ENCODE results near the gene LRPAP1. TPM values are rescaled to one million over a fixed set of nuclear protein-coding genes. Genes with fewer than 3 reads are reported as not detected.

LRPAP1 gene
- total RNA-seq, 1 donor from 2014 or later, result 64.6 TPM

GRCh38 chr4:3499710-3500109, 32.5 kb downstream of the LRPAP1 start:
- ATAC-seq, result no peak

- ATAC-seq, result no peak
Measured at GRCh38 chr4:3498901-3499510, 33.2 kb downstream of the LRPAP1 start.

GRCh38 chr4:3498407-3498806, 33.8 kb downstream of the LRPAP1 start:
- ATAC-seq, result no peak

GRCh38 chr4:3497523-3498389, 34.5 kb downstream of the LRPAP1 start:
- no peak for ATAC-seq

GRCh38 chr4:3497095-3497494, 35.1 kb downstream of the LRPAP1 start:
- ATAC-seq, result no peak

GRCh38 chr4:3496021-3496420, 36.2 kb downstream of the LRPAP1 start:
- ATAC-seq, result no peak

GRCh38 chr4:3495204-3495975, 36.8 kb downstream of the LRPAP1 start:
- no peak for ATAC-seq

GRCh38 chr4:3494462-3494871, 37.8 kb downstream of the LRPAP1 start:
- ATAC-seq, result no peak

GRCh38 chr4:3493720-3494461, 38.3 kb downstream of the LRPAP1 start:
- peak; percentile 4 for ATAC-seq

GRCh38 chr4:3492741-3493719, 39.2 kb downstream of the LRPAP1 start:
- ATAC-seq, result no peak

GRCh38 chr4:3491681-3492405, 40.4 kb downstream of the LRPAP1 start:
- no peak for ATAC-seq

- ATAC-seq, result no peak
Measured at GRCh38 chr4:3489451-3489962, 42.7 kb downstream of the LRPAP1 start.

- ATAC-seq, result no peak
Measured at GRCh38 chr4:3488820-3489219, 43.4 kb downstream of the LRPAP1 start.

- ATAC-seq, result no peak
Measured at GRCh38 chr4:3487861-3488260, 44.4 kb downstream of the LRPAP1 start.

GRCh38 chr4:3486541-3487540, 45.4 kb downstream of the LRPAP1 start:
- ATAC-seq, result no peak

- no peak for ATAC-seq
Measured at GRCh38 chr4:3485886-3486540, 46.2 kb downstream of the LRPAP1 start.

- peak; percentile 51 for ATAC-seq
Measured at GRCh38 chr4:3485011-3485791, 47.0 kb downstream of the LRPAP1 start.

Measured in esophagus mucosa (tissue), 1 donor.